NCI-H526 treated with DMSO at 0.1 percent for 48 hours (cell line): ENCODE measurements around the gene OR10G3.
A peak's percentile ranks its signal among the peaks of the same experiment; 100 is the strongest.

Experiments
- DNase-seq: peaks from one replicate; lab custom pipeline; 2025; lab: John Stamatoyannopoulos, UW

Gene OR10G3

GRCh38 chr14:21535545-21536417 is 44.1 kb downstream of the OR10G3 start:
- DNase-seq, result no peak

GRCh38 chr14:21534576-21534975 is 45.3 kb downstream of the OR10G3 start:
- no peak for DNase-seq

GRCh38 chr14:21533294-21533693 is 46.6 kb downstream of the OR10G3 start:
- no peak for DNase-seq

- DNase-seq, result no peak
Observed at GRCh38 chr14:21529515-21529914, 50.4 kb downstream of the OR10G3 start.

- peak; percentile 31 for DNase-seq
Observed at GRCh38 chr14:21528381-21529348, 51.2 kb downstream of the OR10G3 start.

GRCh38 chr14:21527318-21527679 is 52.6 kb downstream of the OR10G3 start:
- no peak for DNase-seq

- peak; percentile 83 for DNase-seq
Observed at GRCh38 chr14:21526672-21527317, 53.1 kb downstream of the OR10G3 start.

GRCh38 chr14:21525962-21526671 is 53.8 kb downstream of the OR10G3 start, which contains the start of gene SALL2:
SALL2 (minus strand) TSS chr14:21526346; CDS start chr14:21526127, 219 bp downstream.
- peak; percentile 82 for DNase-seq

GRCh38 chr14:21525571-21525961 is 54.3 kb downstream of the OR10G3 start:
- DNase-seq, result no peak

- DNase-seq, result no peak
Observed at GRCh38 chr14:21524575-21525490, 55.0 kb downstream of the OR10G3 start.

GRCh38 chr14:21523203-21523602 is 56.7 kb downstream of the OR10G3 start:
- no peak for DNase-seq

GRCh38 chr14:21521501-21521900 is 58.4 kb downstream of the OR10G3 start:
- DNase-seq, result no peak

- DNase-seq, result no peak
Observed at GRCh38 chr14:21520767-21521166, 59.1 kb downstream of the OR10G3 start.

GRCh38 chr14:21518725-21519124 is 61.2 kb downstream of the OR10G3 start:
- DNase-seq, result no peak
